K562 (cell line): Measurements from ENCODE around the gene MS4A4E. TPM values are rescaled to one million over a fixed set of nuclear protein-coding genes. Genes with fewer than 3 reads are reported as not detected.

Source experiments
- ATAC-seq: fragments of 200-7000 bp; cut with Tn5 transposase; 3 replicates; pipeline ENCODE4 v1.9.1; 2020; ENCODE audit warnings: moderate library complexity
- BruUV-seq: library from RNA; stranded (reverse); fragments of 400-500 nt; replicated peaks from 2 replicates; lab custom pipeline; 2021; lab: Mats Ljungman, UMichigan
- CTCF ChIA-PET: fragments of 300-600 bp; formaldehyde crosslinking; extraction: SDS; loops from one replicate; lab custom pipeline; 2021; ENCODE audit warnings: low intra/inter-chr PET ratio; lab: Yijun Ruan, JAX
- POLR2A ChIA-PET: fragments of 300-600, 350-650 bp; sonication (Branson Sonifier 250); formaldehyde crosslinking; extraction: SDS; loops from one replicate; lab custom pipeline; 2021; ENCODE audit warnings: antibody characterized with exemption, inconsistent platforms; lab: Yijun Ruan, JAX
- DNase-seq, 4 experiments: peaks; one replicate each; pipeline versions ENCODE4 v3.0.0 to v3.0.0-alpha.2; 2011 to 2018; ENCODE audit warnings: low spot score in 3 of 4, mixed read lengths in 3 of 4; ENCODE audit errors: extremely low read depth in 1 of 4
- FAIRE-seq: peaks from 2 replicates; lab custom pipeline; 2011; peaks lifted over from hg19 to GRCh38; lab: Jason Lieb, UNC
- H2AFZ ChIP-seq: 2 replicates; pipeline ENCODE4 v1.6.0; 2011; ENCODE audit warnings: low read depth, low read length, control low read depth, inconsistent platforms
- H3K27ac ChIP-seq: fragments of 200-600 bp; 3 replicates; pipeline ENCODE4 v1.8.0; 2011; ENCODE audit warnings: low read depth, mild to moderate bottlenecking, control low read depth, inconsistent platforms, low read length, moderate library complexity, mixed read lengths; ENCODE audit errors: extremely low read depth
- H3K27me3 ChIP-seq, 2 experiments: fragments of 300-600 bp in 1 of 2; 2 replicates in 1 of 2; 3 replicates in 1 of 2; pipeline versions ENCODE4 v1.6.0 to v1.8.0; 2011; ENCODE audit warnings: inconsistent platforms in 2 of 2, low read length in 2 of 2, mild to moderate bottlenecking in 1 of 2, mixed read lengths in 1 of 2, moderate library complexity in 1 of 2; ENCODE audit not compliant: control insufficient read depth in 2 of 2, insufficient read depth in 2 of 2
- H3K36me3 ChIP-seq: fragments of 300-600 bp; 3 replicates; pipeline ENCODE4 v1.8.0; 2011; ENCODE audit warnings: mild to moderate bottlenecking, low read length, inconsistent platforms; ENCODE audit not compliant: control insufficient read depth, insufficient read depth
- H3K4me1 ChIP-seq, 2 experiments: fragments of 200-600 bp in 1 of 2; replicated peaks in 1 of 2; 2 replicates in 1 of 2; 3 replicates in 1 of 2; pipeline versions ENCODE4 v1.5.1 to v1.8.0; 2011; ENCODE audit warnings: inconsistent platforms in 2 of 2, low read length in 2 of 2, mild to moderate bottlenecking in 1 of 2, mixed read lengths in 1 of 2, moderate library complexity in 1 of 2; ENCODE audit not compliant: control insufficient read depth in 2 of 2, insufficient read depth in 2 of 2
- H3K4me2 ChIP-seq: 2 replicates; pipeline ENCODE4 v1.6.1; 2011; ENCODE audit warnings: low read length, control low read depth, inconsistent platforms, mixed read lengths; ENCODE audit not compliant: insufficient read depth
- H3K4me3 ChIP-seq: fragments of 200-600 bp; sonication (generic), shearing (Covaris generic); 2 replicates; pipeline ENCODE4 v1.5.1; 2016; ENCODE audit warnings: control low read depth, inconsistent platforms
- H3K79me2 ChIP-seq: fragments of 200-600 bp; 3 replicates; pipeline ENCODE4 v1.8.0; 2011; ENCODE audit warnings: low read length, inconsistent platforms; ENCODE audit not compliant: control insufficient read depth, insufficient read depth
- H3K9ac ChIP-seq, 2 experiments: 2 replicates each; pipeline versions ENCODE4 v1.6.0 to v1.6.1; 2011; ENCODE audit warnings: low read depth in 2 of 2, low read length in 2 of 2, control low read depth in 1 of 2, inconsistent platforms in 1 of 2, mild to moderate bottlenecking in 1 of 2, mixed read lengths in 1 of 2; ENCODE audit not compliant: insufficient read depth in 1 of 2
- H3K9me1 ChIP-seq: one replicate; pipeline ENCODE4 v1.6.0; 2011; ENCODE audit warnings: inconsistent platforms, mild to moderate bottlenecking, low read length, moderate library complexity; ENCODE audit not compliant: control insufficient read depth, insufficient read depth
- H3K9me3 ChIP-seq: replicated peaks from 2 replicates; pipeline ENCODE4 v1.5.1; 2011; ENCODE audit warnings: low read depth, low read length, inconsistent platforms; ENCODE audit not compliant: control insufficient read depth, insufficient read depth
- H4K20me1 ChIP-seq: replicated peaks from 2 replicates; pipeline ENCODE4 v1.6.1; 2011; ENCODE audit warnings: low read length, inconsistent platforms, mixed read lengths; ENCODE audit not compliant: control insufficient read depth, insufficient read depth
- HNRNPLL ChIP-seq: fragments of 200-400 bp; formaldehyde crosslinking; IDR thresholded peaks from 2 replicates; pipeline ENCODE4 v1.6.1; 2017; ENCODE audit warnings: low read length, low read depth, mild to moderate bottlenecking; ENCODE audit not compliant: poor library complexity, severe bottlenecking
- ZBTB40 ChIP-seq, 2 experiments: fragments of 450-650 bp in 1 of 2; sonication (generic) in 1 of 2; formaldehyde crosslinking in 1 of 2; IDR thresholded peaks; 2 replicates each; pipeline versions ENCODE4 v1.7.1 to v1.9.0; 2016 to 2022; ENCODE audit warnings: inconsistent platforms in 1 of 2, mild to moderate bottlenecking in 1 of 2, missing genetic modification reagents in 1 of 2
- WGBS: fragments of 100-300 bp; shearing (Covaris generic); methylation state at CpG from one replicate; pipeline ENCODE4 v1.1.6; 2016; ENCODE audit warnings: low coverage, mixed read lengths; ENCODE audit not compliant: insufficient coverage; ENCODE audit errors: missing lambda C conversion rate; 5-methylcytosine and 5-hydroxymethylcytosine counted together
- in situ Hi-C: fragments of 300-500 bp; cut with MboI; formaldehyde crosslinking; loops from 4 replicates; pipeline ENCODE4 v1.15.0; 2018; ENCODE audit warnings: inconsistent platforms, mixed read lengths
- intact Hi-C: fragments of 100-400 bp; cut with micrococcal nuclease; formaldehyde crosslinking; loops from 2 replicates; pipeline ENCODE4 v1.14.2; 2022
- polyA plus RNA-seq, 8 experiments: library from polyadenylated mRNA; depleted of rRNA in 4 of 8; stranded (reverse) in 5 of 8; unstranded in 3 of 8; fragments of >200 nt; fragmentation: Nextera tagmentation in 2 of 8; fragmentation: Illumina TruSeq in 1 of 8; extraction: Ambion mirVana in 2 of 8; extraction: Trizol in 1 of 8; gene quantifications; 2 replicates each; pipeline versions ENCODE4 v1.2.1 to v1.2.3, GENCODE V29; 2011 to 2014; ENCODE audit warnings: inconsistent platforms in 1 of 8, missing spikeins in 1 of 8
- total RNA-seq, 7 experiments: library from RNA; depleted of rRNA in 6 of 7; stranded (reverse); fragments of >200 nt in 6 of 7; fragmentation: Illumina TruSeq in 2 of 7; extraction: Trizol in 2 of 7; gene quantifications; 2 replicates each; pipeline versions ENCODE4 v1.2.1 to v1.2.3, GENCODE V29; 2011 to 2021; ENCODE audit warnings: low replicate concordance in 1 of 7

Gene MS4A4E
- total and polyA plus RNA-seq, 9 of the 15 experiments (the other 6 are each of a cell fraction or from before 2014, with no cell fraction given): 0.11 to 0.81 (median 0.36) TPM; not detected in 2

GRCh38 chr11:60209977-60210376 is 33.0 kb downstream of the MS4A4E start:
- no peaks in the 10 kb centered on the region for H3K4me1 ChIP-seq
- H3K9me1 ChIP-seq: no peaks in the 10 kb centered on the region
- CTCF ChIA-PET: no interaction called here
- no peak overlapping the region for H2AFZ ChIP-seq
- FAIRE-seq (no peak), DNase-seq (no peak), ATAC-seq (no peak)
- H3K27me3 ChIP-seq: no peaks in the 10 kb centered on the region
- no peak overlapping the region for H3K4me3 ChIP-seq
- no peak overlapping the region for H3K4me2 ChIP-seq
- no peaks in the 10 kb centered on the region for H3K9me3 ChIP-seq
- no TSS peak for BruUV-seq
- H4K20me1 ChIP-seq: no peaks in the 10 kb centered on the region
- intact Hi-C loops: no loop called here
- no peaks in the 10 kb centered on the region for H3K36me3 ChIP-seq
- no peak overlapping the region for H3K27ac ChIP-seq
- 75% methylated on average over 3 of the region's 3 CpGs for WGBS
- H3K9ac ChIP-seq: no peak overlapping the region
- POLR2A ChIA-PET: interaction anchor here (1.3 to 1.6 kb wide), 2 partner anchors 10 to 15 kb away, joined by 4 to 5 read pairs; no protein-coding TSS in a partner anchor
- TF ChIP-seq HNRNPLL (no peak), ZBTB40 (IDR thresholded peaks at IDR 0.05) (peak; percentile 82), ZBTB40 (CRISPR knock-in tag; IDR thresholded peaks at IDR 0.05) (peak; percentile 70)
- in situ Hi-C loops: no loop called here
- H3K79me2 ChIP-seq: no peaks in the 10 kb centered on the region
